Heart right ventricle (tissue), 16 donors: ENCODE results near the gene S100A8. TPM values are rescaled to one million over a fixed set of nuclear protein-coding genes. Genes with fewer than 3 reads are reported as not detected.

Source experiments
- ATAC-seq, 8 donors: fragments of 200-7000 bp; cut with Tn5 transposase; one replicate each; pipeline ENCODE4 v1.9.1; 2020; ENCODE audit warnings: mild to moderate bottlenecking in 8 of 8, moderate library complexity in 8 of 8, moderate number of reproducible peaks in 1 of 8
- DNase-seq, 2 donors: peaks; one replicate each; pipeline ENCODE4 v3.0.0-alpha.2; 2020
- H3K27ac ChIP-seq, 10 donors: fragments of 200-600 bp; sonication (generic) in 2 of 10; one replicate each; pipeline versions ENCODE4 v1.5.0 to v1.8.0; 2020 to 2022; ENCODE audit warnings: mild to moderate bottlenecking in 3 of 10
- H3K27me3 ChIP-seq, 7 donors: fragments of 200-600 bp; one replicate each; pipeline ENCODE4 v1.8.0; 2021 to 2022; ENCODE audit warnings: mild to moderate bottlenecking in 2 of 7
- H3K36me3 ChIP-seq, 9 donors: fragments of 200-600 bp; sonication (generic) in 1 of 9; one replicate each; pipeline versions ENCODE4 v1.5.0 to v1.8.0; 2020 to 2022; ENCODE audit warnings: mild to moderate bottlenecking in 2 of 9
- H3K4me1 ChIP-seq, 9 donors: fragments of 200-600 bp; sonication (generic) in 1 of 9; one replicate each; pipeline versions ENCODE4 v1.5.0 to v1.8.0; 2020 to 2022; ENCODE audit warnings: mild to moderate bottlenecking in 4 of 9
- H3K4me3 ChIP-seq, 10 donors: fragments of 200-600 bp; sonication (generic) in 2 of 10; one replicate each; pipeline versions ENCODE4 v1.5.0 to v1.8.0; 2020 to 2022; ENCODE audit warnings: mild to moderate bottlenecking in 7 of 10, moderate library complexity in 2 of 10
- H3K9me3 ChIP-seq, 11 donors: fragments of 200-600 bp in 10 of 11; sonication (generic) in 2 of 11; one replicate each; pipeline versions ENCODE4 v1.5.0 to v1.8.0; 2013 to 2022; ENCODE audit warnings: mild to moderate bottlenecking in 2 of 11, control low read depth in 1 of 11, moderate library complexity in 1 of 11
- WGBS, 2 donors: extraction: QIAGEN DNeasy Blood & Tissue Kit; methylation state at CpG; one replicate each; pipeline ENCODE4 v1.1.7; 2013; ENCODE audit warnings: inconsistent platforms in 1 of 2; 5-methylcytosine and 5-hydroxymethylcytosine counted together
- intact Hi-C, 10 donors: fragments of 100-400 bp; cut with DNase I; formaldehyde crosslinking; loops; one replicate each; pipeline versions ENCODE4 v1.11.1 to v1.14.2; 2022
- polyA plus RNA-seq, 2 donors: library from polyadenylated mRNA; stranded (reverse); fragments of 200-250 nt; gene quantifications; one replicate each; pipeline ENCODE4 v1.2.3, GENCODE V29; 2013
- total RNA-seq, 10 donors: library from RNA; stranded (reverse); fragmentation: NEBNext Ultra II Directional in 3 of 10; extraction: Animal tissue kit (Norgen Biotek cat#: 25700) in 3 of 10; gene quantifications; one replicate each; pipeline versions ENCODE4 v1.2.1 to v1.2.4, GENCODE V29; 2021 to 2023
- TF ChIP-seq, protein P1 (sequence below), 9 donors: fragments of 200-600 bp; sonication (generic) in 2 of 9; IDR thresholded peaks; one replicate each; pipeline versions ENCODE4 v1.5.0 to v1.8.0; 2021 to 2022; ENCODE audit warnings: antibody characterized with exemption in 9 of 9, mild to moderate bottlenecking in 5 of 9, moderate library complexity in 1 of 9
- donor health status: Arrhythmogenic right ventricular cardiomyopathy.
- donor health status: ischemic (EF 13 %, LVEDD 7.1; RV severe dilation, severe dysfunction).
- donor health status: healthy with polysubstance abuse.
- donor health status: DM: no; HTN: yes; CAD: no.
- donor health status: DM: no; HTN: no; CAD: no.
- donor health status: ischemic (EF 25% LVEDD 6.9; RV normal size, moderate dysfunction).
- donor health status: ischemic (EF 25% LVEDD 5.7; RV mildly dilated, moderate dysfunction).
- donor health status: healthy.
- donor health status: DM: yes; HTN: yes; CAD: no.
- donor health status: Ischemic cardiomyopathy.
- donor health status: ischemic (EF 35%, LVEDD 5.7; RV mildly dilated, moderate dysfunction).
- donor health status: nonischemic (EF 11% LVEDD 7.7; RV severe dilation, severe dysfunction).
- donor health status: DM: yes; HTN: yes; CAD: no.
- donor health status: PGD.
- donor health status: ischemic (EF 29% LVEDD 5.4; RV normal size, mild dysfunction).
- donor health status: nonischemic (EF 23%, LVEDD 6.1; RV moderate dilation, normal function).

S100A8 gene
- total and polyA plus RNA-seq, 12 donors, result 6.2 to 105 (median 45.4) TPM

DNA sequence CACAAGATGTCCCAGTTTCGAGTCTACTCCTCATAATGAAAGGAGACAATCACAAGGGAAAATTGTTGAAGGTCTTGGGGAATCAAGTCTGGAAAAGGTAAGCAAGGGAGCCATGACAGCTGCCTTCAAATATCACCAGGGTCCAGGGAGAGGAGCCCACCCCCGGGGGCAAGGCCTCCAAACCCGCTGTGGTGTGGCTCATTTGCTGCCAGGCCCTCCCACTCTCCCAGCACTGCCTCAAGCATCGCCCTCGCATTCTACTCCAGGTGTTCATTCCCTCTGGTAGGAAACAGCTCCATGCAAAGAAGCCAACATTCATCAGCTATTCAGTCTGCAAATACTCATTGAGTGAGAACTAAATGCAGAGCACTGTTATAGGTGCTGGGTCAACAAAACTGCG, 24.6 kb downstream of the S100A8 start:
- Histone ChIP-seq H3K4me1 (peaks cover 0 to 68% (median 0%) of the 10 kb centered on the region in 9 donors), H3K9me3 (no peaks in the 10 kb centered on the region), H3K27me3 (peaks cover 0 to 3% (median 0%) of the 10 kb centered on the region in 7 donors), H3K27ac (peak overlapping the region in 1 of 10 donors; percentile 68), H3K36me3 (no peaks in the 10 kb centered on the region), H3K4me3 (no peak overlapping the region)
- TF ChIP-seq, protein P1, sequence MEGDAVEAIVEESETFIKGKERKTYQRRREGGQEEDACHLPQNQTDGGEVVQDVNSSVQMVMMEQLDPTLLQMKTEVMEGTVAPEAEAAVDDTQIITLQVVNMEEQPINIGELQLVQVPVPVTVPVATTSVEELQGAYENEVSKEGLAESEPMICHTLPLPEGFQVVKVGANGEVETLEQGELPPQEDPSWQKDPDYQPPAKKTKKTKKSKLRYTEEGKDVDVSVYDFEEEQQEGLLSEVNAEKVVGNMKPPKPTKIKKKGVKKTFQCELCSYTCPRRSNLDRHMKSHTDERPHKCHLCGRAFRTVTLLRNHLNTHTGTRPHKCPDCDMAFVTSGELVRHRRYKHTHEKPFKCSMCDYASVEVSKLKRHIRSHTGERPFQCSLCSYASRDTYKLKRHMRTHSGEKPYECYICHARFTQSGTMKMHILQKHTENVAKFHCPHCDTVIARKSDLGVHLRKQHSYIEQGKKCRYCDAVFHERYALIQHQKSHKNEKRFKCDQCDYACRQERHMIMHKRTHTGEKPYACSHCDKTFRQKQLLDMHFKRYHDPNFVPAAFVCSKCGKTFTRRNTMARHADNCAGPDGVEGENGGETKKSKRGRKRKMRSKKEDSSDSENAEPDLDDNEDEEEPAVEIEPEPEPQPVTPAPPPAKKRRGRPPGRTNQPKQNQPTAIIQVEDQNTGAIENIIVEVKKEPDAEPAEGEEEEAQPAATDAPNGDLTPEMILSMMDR (IDR thresholded peaks at IDR 0.05), result no peak
- DNase-seq (no peak), ATAC-seq (no peak)
- WGBS, 2 donors, result 77 to 84% methylated on average over 6 of the region's 6 CpGs
- intact Hi-C loops, result loop anchor here in 1 of 10 donors (5.0 kb wide), 1 partner anchor 221 kb away; no protein-coding TSS in a partner anchor

GRCh38 chr1:153365696-153366095, 25.2 kb downstream of the S100A8 start:
- no peak for ATAC-seq
- 63 to 73% methylated on average over 8 of the region's 8 CpGs for WGBS, 2 donors

GRCh38 chr1:153364766-153365666, 25.9 kb downstream of the S100A8 start:
- TF ChIP-seq, protein P1 (IDR thresholded peaks at IDR 0.05), result no peak
- Histone ChIP-seq H3K4me1 (peaks cover 0 to 78% (median 4%) of the 10 kb centered on the region in 9 donors), H3K36me3 (peaks cover 0 to 5% (median 0%) of the 10 kb centered on the region in 9 donors), H3K27ac (peak overlapping the region in 1 of 10 donors; percentile 68), H3K9me3 (no peaks in the 10 kb centered on the region), H3K27me3 (peaks cover 0 to 3% (median 0%) of the 10 kb centered on the region in 7 donors), H3K4me3 (no peak overlapping the region)
- WGBS, 2 donors, result 81 to 82% methylated on average over 12 of the region's 12 CpGs
- DNase-seq (no peak), ATAC-seq (no peak)
- intact Hi-C loops, result loop anchor here in 2 of 10 donors (5.0 kb wide), 2 partner anchors 117 to 222 kb away; no protein-coding TSS in a partner anchor

More at GRCh38 chr1:153365696-153366095, 25.2 kb downstream of the S100A8 start:
- Histone ChIP-seq H3K36me3 (peaks cover 0 to 2% (median 0%) of the 10 kb centered on the region in 9 donors), H3K27me3 (peaks cover 0 to 3% (median 0%) of the 10 kb centered on the region in 7 donors), H3K4me1 (peaks cover 0 to 73% (median 0%) of the 10 kb centered on the region in 9 donors), H3K27ac (peak overlapping the region in 1 of 10 donors; percentile 68), H3K9me3 (no peaks in the 10 kb centered on the region), H3K4me3 (no peak overlapping the region)
- TF ChIP-seq, protein P1 (IDR thresholded peaks at IDR 0.05), result no peak
- intact Hi-C loops, result loop anchor here in 1 of 10 donors (5.0 kb wide), 1 partner anchor 222 kb away; no protein-coding TSS in a partner anchor
- DNase-seq, result no peak

DNA sequence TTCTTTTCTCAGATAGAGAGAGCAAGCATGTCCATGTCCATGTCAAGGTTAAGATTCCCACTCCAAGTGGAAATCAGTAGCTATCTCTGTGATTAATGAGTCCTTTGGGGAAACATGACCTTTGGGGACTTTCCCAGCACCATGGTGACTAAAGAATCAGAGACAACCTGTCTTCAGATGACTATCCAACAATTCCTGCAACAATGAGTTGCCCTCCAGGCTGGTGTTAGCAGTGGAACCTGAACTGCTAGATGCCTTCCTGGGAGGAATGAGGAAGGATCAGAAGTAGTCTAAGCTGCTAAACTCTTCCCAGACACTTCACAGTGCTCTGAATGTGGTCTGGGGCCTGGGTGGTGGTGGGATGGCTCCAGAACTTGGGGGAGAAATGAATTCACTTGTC, 26.7 kb downstream of the S100A8 start:
- no peak overlapping the region for H3K4me3 ChIP-seq
- ATAC-seq (no peak), DNase-seq (no peak)
- TF ChIP-seq, protein P1 (IDR thresholded peaks at IDR 0.05), result no peak
- H3K4me1 ChIP-seq, result peaks cover 0 to 78% (median 6%) of the 10 kb centered on the region in 9 donors
- H3K27ac ChIP-seq, result peak overlapping the region in 1 of 10 donors; percentile 68
- peaks cover 0 to 5% (median 0%) of the 10 kb centered on the region in 9 donors for H3K36me3 ChIP-seq
- intact Hi-C loops, result loop anchor here in 1 of 10 donors (5.0 kb wide), 1 partner anchor 118 kb away; no protein-coding TSS in a partner anchor
- no peaks in the 10 kb centered on the region for H3K9me3 ChIP-seq
- H3K27me3 ChIP-seq, result peaks cover 0 to 3% (median 0%) of the 10 kb centered on the region in 7 donors
